AG04449 (cell line): ENCODE measurements around the gene ARHGAP25.

Source experiments
- CTCF ChIA-PET: fragments of 350-600 bp; formaldehyde crosslinking; extraction: SDS; loops from one replicate; lab custom pipeline; 2021; ENCODE audit warnings: antibody characterized with exemption; lab: Yijun Ruan, JAX
- POLR2A ChIA-PET: fragments of 400-600, 350-600 bp; formaldehyde crosslinking; extraction: SDS; loops from one replicate; lab custom pipeline; 2020; ENCODE audit warnings: antibody characterized with exemption, inconsistent platforms; lab: Yijun Ruan, JAX
- DNase-seq: peaks from one replicate; pipeline ENCODE4 v3.0.0-alpha.2; 2010; ENCODE audit warnings: low read depth, low spot score
- H3K4me3 ChIP-seq: 2 replicates; pipeline ENCODE4 v1.5.1; 2011; ENCODE audit warnings: low read depth, mild to moderate bottlenecking, control low read depth, low read length
- TF ChIP-seq, protein P1 (sequence below): IDR thresholded peaks from one replicate; pipeline ENCODE4 v1.5.1; 2011; ENCODE audit warnings: mild to moderate bottlenecking, moderate library complexity, low read length, control low read depth, inconsistent platforms; ENCODE audit not compliant: insufficient read depth; ENCODE audit errors: missing control alignments

The ARHGAP25 gene

DNA sequence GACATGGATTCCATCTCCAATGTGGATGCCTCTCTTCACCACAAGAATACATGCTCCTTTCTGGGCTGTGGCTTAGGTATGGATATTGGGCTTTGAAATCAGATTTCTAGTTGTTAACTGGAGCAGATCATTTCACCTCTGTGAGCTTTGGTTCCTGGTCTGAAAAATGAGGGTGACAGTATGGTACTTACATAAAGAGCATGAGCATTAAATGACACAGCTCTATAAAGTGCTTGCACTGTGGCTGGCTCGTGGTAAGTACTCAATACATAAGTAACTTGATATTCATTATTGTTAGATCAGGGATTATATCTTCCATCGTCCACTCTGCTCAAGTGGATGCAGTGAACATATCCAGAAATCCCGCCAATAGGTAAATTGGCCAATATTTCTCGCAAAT, 33.4 kb downstream of the ARHGAP25 start:
- CTCF ChIA-PET, result interaction anchor here (0.8 to 1.7 kb wide), 3 partner anchors 11 to 22 kb away, joined by 3 to 6 read pairs (median 4); no protein-coding TSS in a partner anchor
- H3K4me3 ChIP-seq, result no peak overlapping the region
- POLR2A ChIA-PET, result no interaction called here
- no peak for DNase-seq
- TF ChIP-seq, protein P1, sequence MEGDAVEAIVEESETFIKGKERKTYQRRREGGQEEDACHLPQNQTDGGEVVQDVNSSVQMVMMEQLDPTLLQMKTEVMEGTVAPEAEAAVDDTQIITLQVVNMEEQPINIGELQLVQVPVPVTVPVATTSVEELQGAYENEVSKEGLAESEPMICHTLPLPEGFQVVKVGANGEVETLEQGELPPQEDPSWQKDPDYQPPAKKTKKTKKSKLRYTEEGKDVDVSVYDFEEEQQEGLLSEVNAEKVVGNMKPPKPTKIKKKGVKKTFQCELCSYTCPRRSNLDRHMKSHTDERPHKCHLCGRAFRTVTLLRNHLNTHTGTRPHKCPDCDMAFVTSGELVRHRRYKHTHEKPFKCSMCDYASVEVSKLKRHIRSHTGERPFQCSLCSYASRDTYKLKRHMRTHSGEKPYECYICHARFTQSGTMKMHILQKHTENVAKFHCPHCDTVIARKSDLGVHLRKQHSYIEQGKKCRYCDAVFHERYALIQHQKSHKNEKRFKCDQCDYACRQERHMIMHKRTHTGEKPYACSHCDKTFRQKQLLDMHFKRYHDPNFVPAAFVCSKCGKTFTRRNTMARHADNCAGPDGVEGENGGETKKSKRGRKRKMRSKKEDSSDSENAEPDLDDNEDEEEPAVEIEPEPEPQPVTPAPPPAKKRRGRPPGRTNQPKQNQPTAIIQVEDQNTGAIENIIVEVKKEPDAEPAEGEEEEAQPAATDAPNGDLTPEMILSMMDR, result no peak

DNA sequence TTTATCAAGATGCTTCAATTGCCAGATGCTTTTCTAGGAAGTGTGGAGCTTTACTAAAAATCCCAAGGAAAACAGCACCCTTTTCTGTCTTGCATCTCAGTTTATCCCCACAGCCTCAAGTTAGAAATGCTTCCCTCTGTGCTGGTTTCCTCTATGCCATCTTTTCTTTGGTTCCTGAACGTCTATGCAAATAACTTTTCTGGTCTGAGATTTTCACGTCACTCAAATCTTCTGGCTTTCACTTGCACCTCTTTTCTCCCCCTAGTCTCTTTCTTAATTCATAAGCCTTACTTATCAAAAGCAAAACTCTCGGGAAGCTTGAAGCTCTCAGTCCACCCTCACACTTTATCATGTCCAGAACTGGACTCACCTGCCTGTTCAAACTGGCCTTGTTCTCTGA, 33.9 kb downstream of the ARHGAP25 start:
- H3K4me3 ChIP-seq, result no peak overlapping the region
- ChIA-PET CTCF (interaction anchor here (0.8 to 1.7 kb wide), 4 partner anchors 11 to 23 kb away, joined by 3 to 6 read pairs (median 4); no protein-coding TSS in a partner anchor), POLR2A (no interaction called here)
- no peak for DNase-seq
- TF ChIP-seq, protein P1, result no peak

DNA sequence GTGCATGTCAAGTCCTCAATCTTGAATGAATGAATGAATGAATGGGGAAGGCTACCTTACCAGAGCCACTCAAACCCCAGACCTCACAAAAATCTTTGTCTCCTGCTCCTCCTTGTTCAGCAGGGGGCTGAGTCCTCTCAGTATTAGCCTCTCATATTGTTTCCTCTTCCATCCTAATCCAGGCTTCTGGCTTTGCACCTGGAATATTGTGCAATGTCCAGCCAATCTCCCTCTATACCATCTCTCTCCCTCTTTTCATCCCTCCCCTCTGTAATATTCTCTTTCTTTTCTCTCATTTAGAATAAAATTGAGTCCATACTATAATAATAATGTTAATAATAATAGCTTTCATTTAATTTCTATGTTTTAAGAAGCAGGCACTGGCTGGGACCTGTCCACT, 34.3 kb downstream of the ARHGAP25 start:
- TF ChIP-seq, protein P1, result no peak
- DNase-seq, result no peak
- H3K4me3 ChIP-seq, result no peak overlapping the region
- ChIA-PET POLR2A (no interaction called here), CTCF (interaction anchor here (1.1 to 1.7 kb wide), 3 partner anchors 10 to 17 kb away, joined by 3 to 6 read pairs (median 3); no protein-coding TSS in a partner anchor)

DNA sequence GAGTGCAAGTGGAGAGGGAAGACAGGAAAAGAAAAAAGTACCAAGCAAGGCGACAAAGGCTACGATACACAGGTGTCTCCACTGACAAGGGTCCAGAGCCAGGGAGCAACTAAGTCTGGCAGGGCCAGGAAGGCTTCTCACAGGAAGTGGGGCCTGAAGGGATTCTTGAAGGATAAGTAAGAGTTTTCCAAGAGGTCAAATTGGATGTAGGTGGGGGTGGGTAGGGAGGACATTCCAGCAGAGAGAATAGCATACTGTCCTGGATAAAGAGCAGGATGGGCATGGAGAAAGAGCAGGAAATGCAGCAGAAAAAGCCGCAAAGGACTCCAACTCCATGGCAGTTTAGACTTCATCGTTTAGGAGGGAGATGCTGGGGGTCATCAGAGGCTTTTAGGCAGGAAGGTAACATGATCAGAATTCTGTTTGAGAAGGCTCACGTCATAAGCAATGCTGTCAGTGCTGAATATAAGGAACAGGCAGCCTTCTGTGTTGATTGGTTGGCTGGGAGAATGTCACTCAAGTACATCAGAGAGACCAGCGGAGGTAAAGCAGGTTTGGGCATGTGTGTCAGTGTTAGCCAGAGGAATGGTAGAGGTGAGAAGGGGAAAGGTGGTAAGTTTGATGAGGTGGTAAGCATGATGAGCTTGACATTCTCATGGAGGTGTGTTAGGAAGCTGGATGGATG, 35.1 kb downstream of the ARHGAP25 start:
- no peak for DNase-seq
- CTCF ChIA-PET, result interaction anchor here (0.9 to 1.3 kb wide), 3 partner anchors 14 to 18 kb away, joined by 3 to 7 read pairs (median 3); no protein-coding TSS in a partner anchor
- no peak overlapping the region for H3K4me3 ChIP-seq
- TF ChIP-seq, protein P1, result no peak
- POLR2A ChIA-PET, result no interaction called here

DNA sequence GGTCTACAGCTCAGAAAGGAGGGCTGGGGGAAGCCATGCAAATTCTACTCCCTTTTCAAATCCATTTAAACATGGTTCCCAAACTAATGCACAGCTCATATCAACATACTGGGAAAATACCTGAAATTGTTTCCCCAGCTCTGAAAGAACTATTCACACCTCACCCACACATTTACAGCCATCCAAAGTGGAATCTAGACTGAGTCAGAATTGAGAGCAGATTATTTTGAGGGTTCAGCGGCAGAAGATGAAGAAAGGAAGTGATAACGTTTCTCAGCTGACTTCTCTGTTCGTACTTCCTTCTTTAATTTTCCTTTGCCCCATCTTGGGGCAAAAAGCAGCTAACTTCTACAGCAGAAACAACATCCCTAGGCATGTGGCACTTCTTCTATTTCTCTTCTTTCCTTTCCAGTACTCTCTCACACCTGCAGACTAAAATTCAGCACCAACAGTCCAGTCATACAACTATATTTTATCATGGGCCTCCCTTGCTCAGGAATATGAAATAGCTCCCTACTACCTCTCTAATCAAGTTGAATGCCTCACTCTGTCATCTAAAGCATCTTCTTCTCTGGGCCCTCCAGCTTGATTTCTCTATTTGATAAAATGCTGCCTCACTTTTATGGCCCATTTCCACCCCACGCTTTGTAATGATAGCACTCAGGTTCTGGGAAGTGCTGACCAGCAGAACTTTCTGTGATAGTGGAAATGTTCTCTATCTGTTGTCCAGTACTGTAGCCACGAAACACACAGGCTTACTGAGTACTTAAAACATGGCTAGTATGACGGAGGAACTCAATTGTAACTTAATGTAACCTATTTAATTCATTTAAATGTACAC, 35.9 kb downstream of the ARHGAP25 start:
- no peak for DNase-seq
- ChIA-PET POLR2A (no interaction called here), CTCF (interaction anchor here (0.9 to 1.3 kb wide), 2 partner anchors 18 to 19 kb away, joined by 3 to 7 read pairs; no protein-coding TSS in a partner anchor)

More for the DNA sequence above, 35.9 kb downstream of the ARHGAP25 start:
- H3K4me3 ChIP-seq, result no peak overlapping the region
- TF ChIP-seq, protein P1, result no peak
